NCI-H2196 (cell line): ENCODE results near the gene FCMR.
"Not testable (repeated sequence)": the region's sequence is repeated elsewhere in the genome, so short reads cannot be mapped to it uniquely, and the experiment has no call there.

Source experiments
- DNase-seq: peaks from one replicate; lab custom pipeline; 2025; ENCODE audit not compliant: unreplicated experiment; lab: John Stamatoyannopoulos, UW

The FCMR gene

DNA sequence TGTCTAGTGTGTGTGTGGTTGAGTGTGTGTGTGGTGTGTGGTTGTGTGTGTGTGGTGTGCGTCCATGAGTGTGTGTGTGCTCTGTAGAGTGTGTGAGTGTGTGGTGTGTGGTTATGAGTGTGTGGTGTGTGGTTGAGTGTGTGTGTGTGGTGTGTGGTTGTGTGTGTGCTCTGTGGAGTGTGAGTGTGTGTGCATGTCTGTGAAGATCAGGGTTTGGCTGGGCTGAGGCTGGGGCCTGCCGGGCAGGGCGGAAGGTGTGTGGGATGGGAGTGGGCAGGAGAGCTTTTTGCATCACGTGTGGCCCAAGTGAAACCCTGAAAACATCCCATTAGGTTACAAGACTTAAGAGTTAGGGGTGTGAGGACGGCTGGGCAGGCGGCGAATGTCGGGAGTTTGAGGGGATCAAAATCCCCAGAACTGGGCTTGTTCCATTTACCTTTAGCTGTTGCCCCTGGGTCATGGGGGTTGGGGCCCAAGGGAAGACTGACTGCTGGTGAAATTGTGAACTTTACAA, 2.9 kb upstream of the FCMR start:
- DNase-seq: no peak

DNA sequence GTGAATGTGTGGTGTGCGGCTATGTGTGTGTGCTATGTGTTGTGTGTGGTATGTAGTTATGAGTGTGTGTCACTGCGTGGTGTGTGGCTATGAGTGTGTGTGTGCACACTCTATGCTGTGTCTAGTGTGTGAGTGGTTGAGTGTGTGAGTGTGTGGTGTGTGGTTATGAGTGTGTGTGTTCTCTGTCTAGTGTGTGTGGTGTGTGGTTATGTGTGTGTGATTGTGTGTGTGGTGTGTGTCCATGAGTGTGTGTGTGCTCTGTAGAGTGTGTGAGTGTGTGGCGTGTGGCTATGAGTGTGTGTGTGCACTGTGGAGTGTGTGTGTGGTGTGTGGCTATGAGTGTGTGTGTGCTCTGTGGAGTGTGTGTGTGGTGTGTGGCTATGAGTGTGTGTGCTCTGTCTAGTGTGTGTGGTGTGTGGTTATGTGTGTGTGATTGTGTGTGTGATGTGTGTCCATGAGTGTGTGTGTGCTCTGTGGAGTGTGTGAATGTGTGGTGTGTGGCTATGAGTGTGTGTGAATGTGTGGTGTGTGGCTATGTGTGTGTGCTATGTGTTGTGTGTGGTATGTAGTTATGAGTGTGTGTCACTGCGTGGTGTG, 2.3 kb upstream of the FCMR start:
- DNase-seq: not testable (repeated sequence)

- no peak for DNase-seq
These were observed 1.5 kb upstream of the FCMR start for GRCh38 chr1:206923009-206923960.

DNA sequence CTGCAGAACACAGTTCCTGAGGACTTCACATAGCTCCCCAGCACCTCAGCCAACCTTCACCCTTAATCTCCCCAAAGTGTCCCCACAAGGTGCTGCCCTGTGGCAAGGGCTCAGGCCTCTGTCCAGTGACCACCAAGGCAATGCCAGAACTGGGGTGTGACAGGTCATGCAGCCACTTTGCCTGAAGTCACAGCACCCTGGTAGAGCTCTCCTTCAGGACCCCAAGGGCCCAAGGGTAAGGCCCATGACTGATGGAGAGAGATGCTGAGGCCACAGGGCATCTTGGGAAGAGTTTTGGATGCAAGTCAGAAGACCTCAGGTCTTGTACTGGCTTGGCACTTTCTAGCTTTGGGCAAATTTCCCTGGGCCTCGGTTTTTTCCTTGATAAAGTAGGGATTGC, 783 bp upstream of the FCMR start:
- DNase-seq: no peak

DNA sequence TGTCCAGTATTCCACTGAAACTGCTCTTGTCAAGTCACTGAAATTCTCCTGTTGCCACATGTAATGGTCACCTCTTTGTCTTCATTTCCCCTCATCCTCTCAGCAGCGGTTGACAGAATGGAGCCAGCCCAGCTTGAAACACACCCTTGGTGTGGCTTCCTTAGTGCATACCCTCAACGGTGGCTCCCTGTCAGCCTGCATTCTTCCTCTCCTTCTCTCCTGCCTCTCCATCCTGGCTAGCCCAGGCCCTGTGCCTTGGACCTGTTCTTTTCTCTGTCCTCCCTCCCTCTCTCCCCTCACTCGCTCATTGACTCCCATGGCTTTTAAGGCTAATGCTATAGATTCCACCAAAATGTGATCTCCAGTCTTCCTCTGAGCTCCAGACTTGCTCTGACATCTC, 3.7 kb downstream of the FCMR start:
- DNase-seq: no peak

- no peak for DNase-seq
These were observed 5.6 kb downstream of the FCMR start for GRCh38 chr1:206916000-206916709.

DNA sequence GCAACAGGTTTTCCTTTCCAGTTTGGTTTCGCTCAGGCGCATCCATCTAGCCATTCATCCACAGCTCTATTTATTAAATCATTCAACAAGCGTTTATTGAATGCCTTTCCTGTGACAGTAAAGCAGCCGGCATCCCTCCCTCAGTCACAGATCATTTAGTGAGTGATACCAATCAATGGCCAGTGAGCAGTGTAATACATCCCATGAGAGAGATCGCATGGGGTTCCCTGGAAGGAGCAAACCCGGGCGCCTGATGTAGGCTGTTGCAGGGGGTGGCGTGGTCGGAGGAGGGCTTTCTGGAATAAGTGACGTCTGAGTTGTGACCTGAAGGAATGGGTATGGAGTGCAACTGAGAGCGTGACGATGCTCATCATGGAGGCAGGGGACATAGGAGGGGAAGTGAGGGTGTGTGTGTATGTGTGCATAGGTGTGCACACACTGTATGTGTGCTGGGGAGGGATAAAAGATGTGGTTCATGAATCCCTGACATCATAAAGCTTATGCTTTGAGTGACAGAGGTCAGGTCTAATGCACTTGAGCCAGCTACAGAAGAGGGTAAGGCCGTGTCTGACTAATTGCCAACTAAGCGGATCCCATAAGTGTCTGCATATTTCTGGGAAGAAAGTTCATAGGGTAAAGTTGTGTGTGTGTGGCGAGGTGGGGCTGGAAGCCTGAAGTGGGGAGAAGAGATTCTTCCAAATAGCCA, 6.6 kb downstream of the FCMR start:
- DNase-seq: no peak

DNA sequence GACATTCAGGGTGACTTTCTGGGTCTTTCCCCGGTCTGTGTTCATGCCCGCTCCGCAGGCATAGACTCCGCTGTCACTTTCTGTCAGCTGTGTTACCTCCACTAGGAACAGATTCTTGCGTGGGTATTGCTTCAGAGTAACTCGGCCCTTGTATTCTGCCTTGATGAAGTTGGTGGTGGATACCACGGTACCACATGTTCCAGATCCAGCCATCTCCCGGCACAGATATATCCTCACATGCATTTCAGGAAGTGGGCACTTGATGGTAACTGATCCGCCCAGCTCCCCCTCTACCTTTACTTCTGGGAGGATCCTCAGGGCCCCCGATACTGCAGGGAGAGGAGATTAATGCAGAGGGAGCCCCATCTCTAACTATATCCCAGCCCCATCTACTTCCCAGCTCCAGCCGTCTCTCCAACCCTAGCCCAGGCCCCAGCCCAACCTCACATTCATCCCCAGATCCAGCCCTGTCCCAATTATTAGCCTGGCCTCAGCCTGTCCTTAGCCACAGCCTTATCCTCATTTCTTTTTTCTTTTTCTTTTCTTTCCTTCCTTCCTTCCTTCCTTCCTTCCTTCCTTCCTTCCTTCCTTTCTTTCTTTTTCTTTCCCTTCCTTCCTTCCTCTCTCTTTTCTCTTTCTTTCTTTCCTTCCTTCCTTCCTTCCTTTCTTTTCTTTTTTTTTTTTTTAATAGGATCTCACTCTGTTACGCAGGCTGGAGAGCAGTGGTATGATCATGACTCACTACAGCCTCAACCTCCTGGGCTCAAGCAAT, 7.8 kb downstream of the FCMR start:
- DNase-seq: no peak

DNA sequence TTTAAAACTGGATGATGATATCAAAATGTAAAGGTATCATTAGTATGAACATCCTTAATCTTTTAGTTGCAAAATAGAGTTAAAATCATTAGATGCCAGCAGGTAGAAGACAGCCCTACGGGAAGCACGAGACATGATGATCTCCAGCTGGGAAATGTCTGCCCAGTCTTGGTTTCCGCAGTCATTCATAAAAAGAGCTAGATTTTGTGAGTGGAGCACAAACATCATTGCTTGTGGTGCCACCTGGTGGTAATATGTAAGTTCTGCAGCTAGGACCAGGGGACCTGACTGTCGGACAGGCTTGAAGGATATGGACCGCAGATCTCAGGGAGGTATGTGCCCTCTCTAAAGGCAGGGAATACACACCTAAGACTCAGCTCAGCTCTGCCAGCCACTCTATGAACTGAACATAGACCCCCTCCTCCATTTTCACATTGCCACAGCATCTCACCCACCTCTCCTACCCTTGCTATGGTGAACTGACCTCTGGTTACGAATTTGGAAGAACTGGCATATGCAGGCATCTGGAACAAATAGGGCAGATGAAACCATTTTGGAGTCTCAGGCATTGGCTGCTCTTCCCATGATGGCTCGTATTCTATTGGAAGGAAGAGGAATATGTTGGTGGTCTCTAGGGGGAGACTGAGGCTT, 9.2 kb downstream of the FCMR start:
- peak; percentile 89 for DNase-seq

DNA sequence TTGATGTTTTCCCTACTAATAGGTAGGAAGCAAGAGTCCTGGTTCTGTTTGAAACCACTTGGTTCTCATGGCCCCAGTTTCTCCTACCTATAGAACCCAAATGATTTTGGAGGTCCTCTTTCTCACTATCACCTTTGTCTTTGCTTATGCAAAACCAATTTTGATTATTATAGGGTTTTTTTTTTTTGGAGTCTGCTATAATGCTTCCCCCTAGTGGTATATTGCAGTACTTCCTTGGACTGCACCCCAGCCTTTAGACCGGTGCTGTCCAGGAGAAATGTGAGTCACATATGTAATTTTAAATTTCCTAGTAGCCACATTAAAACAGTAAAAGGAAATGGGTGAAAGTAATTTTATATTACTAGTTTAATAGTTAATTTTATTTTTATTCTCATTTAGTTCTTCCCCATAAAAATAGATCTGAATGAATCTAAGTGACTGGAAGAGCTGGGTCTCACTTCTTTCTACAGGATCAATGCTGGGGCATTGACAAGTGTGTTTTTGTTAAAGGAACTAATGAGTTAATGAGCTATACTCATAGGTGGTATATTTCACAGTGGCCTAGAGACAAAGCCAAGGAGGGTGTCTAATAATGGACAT, 10.6 kb downstream of the FCMR start:
- peak; percentile 60 for DNase-seq

DNA sequence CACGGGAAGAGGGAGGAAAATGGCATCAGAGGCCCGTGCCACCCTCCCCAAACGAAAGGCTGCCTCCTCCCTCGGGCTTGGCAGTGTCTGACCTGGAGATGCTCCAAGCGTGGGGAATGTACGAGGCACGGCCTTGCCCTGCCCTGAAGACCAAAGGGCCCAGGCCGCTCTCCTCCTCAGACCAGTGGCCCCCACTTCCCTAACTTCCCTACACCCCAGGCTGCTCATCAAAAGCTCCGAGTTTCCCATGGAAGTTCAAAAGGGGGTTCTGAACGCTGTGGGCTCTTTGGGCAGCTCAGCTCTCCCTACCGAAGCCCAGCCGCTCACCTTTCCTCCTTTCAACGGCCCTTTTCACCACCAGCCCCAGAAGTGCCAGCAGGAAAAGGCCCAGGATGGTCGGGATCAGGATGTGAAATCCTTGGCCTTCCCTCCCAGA, 11.8 kb downstream of the FCMR start:
- DNase-seq: peak; percentile 38

DNA sequence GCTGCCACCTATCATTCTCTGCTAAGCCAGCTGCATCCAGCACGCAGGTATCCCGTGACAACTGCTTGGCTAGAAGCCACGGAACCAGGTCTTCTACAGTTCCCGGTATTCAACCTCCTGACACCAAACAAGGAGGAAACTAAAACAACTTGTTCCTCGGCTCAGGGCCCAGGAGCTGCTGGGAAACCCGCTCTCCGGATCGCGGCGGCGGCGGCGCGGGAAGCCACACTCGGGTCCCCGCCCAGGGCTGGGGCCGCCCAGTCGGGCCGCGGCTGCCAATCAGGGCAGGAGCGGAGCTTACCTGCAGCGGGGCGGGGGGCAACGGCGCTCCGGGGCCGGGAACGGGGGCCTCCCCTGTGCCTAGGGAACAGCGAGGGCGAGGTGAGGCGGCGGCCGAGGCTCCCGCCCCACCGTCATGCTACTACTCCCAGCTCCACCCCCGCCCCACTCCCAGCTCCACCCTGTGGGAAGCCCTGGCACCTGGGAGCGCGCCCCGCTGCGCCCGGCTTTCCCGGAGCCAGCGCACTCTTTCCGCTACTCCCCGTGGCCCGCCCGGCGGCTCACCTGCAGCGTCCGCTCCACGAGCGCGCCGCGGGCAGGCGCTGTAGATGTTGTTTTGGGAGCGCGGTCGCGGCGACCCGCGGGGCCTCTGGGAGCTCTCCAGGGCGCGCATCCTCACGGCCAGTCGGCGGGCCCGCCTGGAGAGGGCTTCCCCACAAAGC, 12.4 kb downstream of the FCMR start:
- DNase-seq: peak; percentile 97

- DNase-seq: no peak
These were observed 13.7 kb downstream of the FCMR start for GRCh38 chr1:206908038-206908437.

GRCh38 chr1:206907304-206907991, 14.3 kb downstream of the FCMR start:
- DNase-seq: no peak

- no peak for DNase-seq
These were observed 16.2 kb downstream of the FCMR start for GRCh38 chr1:206905295-206906164.

DNA sequence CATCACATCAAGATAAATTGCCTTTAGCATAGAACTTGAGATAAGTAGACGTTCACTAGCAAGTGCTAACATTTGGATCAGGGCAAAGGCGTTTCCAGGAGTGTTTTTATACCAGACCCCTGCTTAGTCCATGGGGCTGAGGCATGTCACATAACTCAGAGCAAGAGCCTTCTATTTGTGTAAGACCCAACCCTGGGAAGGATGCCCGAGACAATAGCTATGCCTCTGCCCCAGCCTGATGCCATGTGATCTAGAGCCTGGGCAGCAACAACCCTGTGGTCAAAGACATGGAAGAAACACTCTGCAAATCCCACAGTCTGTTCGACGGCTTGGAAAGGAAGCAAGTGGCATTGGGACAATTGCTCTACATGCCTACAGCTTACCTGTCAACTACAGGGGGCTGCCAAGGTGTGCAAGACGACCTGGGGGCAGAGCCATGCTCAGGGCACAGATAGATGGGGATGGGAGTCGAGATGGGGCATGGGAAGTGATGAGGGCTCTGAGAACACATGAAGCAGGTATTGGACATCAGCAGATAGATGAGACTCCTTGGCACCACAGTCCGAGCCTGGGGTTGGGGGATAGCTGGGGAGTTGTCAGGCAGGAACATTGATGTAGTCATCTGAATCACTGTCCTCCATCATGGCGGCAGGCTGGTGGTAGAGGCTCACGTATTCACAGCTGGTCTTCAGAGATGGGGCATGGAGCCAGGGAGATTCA, 17.2 kb downstream of the FCMR start:
- DNase-seq: no peak
